ENCODE data around the gene CENPF. TPM values are rescaled to one million over a fixed set of nuclear protein-coding genes. Genes with fewer than 3 reads are reported as not detected.

The CENPF gene
- total and polyA plus RNA-seq, 9 of the 15 experiments (the other 6 are each of a cell fraction or from before 2014, with no cell fraction given): 50.6 to 180 (median 98.3) TPM

- no peak overlapping the region for H3K4me3 ChIP-seq
- no peaks in the 10 kb centered on the region for H4K20me1 ChIP-seq (replicated peaks; ENCODE audit: control insufficient read depth, insufficient read depth, low read length)
- no peaks in the 10 kb centered on the region for H3K79me2 ChIP-seq (ENCODE audit: control insufficient read depth, insufficient read depth, low read length)
- POLR2A ChIA-PET: interaction anchor here (1.1 to 1.2 kb wide), 2 partner anchors 8 to 101 kb away, joined by 4 read pairs; no protein-coding TSS in a partner anchor
- no peak overlapping the region for H2AFZ ChIP-seq (ENCODE audit: low read depth, low read length)
- 1% methylated on average over 3 of the region's 3 CpGs for WGBS (ENCODE audit: insufficient coverage, low coverage, missing lambda C conversion rate)
- H3K4me2 ChIP-seq (ENCODE audit: insufficient read depth, low read length): no peak overlapping the region
- H3K4me1 ChIP-seq (replicated peaks in 1 of 2; ENCODE audit: control insufficient read depth in 2 of 2, insufficient read depth in 2 of 2, low read length in 2 of 2): no peaks in the 10 kb centered on the region
- ATAC-seq: no peak
- peaks cover 0 to 5% of the 10 kb centered on the region in 2 experiments; a peak in 1 of 5 replicates for H3K27me3 ChIP-seq (ENCODE audit: control insufficient read depth in 2 of 2, insufficient read depth in 2 of 2, low read length in 2 of 2)
- in situ Hi-C loops (cut with MboI): no loop called here
- H3K36me3 ChIP-seq (ENCODE audit: control insufficient read depth, insufficient read depth, low read length): no peaks in the 10 kb centered on the region
- TF ChIP-seq, protein P1, sequence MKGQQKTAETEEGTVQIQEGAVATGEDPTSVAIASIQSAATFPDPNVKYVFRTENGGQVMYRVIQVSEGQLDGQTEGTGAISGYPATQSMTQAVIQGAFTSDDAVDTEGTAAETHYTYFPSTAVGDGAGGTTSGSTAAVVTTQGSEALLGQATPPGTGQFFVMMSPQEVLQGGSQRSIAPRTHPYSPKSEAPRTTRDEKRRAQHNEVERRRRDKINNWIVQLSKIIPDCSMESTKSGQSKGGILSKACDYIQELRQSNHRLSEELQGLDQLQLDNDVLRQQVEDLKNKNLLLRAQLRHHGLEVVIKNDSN (CRISPR knock-in tag; IDR thresholded peaks at IDR 0.05): no peak
- TF ChIP-seq POLR2H (tag; IDR thresholded peaks at IDR 0.05; ENCODE audit: low read depth) (no peak), ZC3H8 (IDR thresholded peaks at IDR 0.05) (no peak), ETV1 (tag; conservative IDR thresholded peaks at IDR 0.05; ENCODE audit: low read depth) (no peak), STAT5B (CRISPR knock-in tag; IDR thresholded peaks at IDR 0.05) (no peak)
- TF ChIP-seq, protein P2, sequence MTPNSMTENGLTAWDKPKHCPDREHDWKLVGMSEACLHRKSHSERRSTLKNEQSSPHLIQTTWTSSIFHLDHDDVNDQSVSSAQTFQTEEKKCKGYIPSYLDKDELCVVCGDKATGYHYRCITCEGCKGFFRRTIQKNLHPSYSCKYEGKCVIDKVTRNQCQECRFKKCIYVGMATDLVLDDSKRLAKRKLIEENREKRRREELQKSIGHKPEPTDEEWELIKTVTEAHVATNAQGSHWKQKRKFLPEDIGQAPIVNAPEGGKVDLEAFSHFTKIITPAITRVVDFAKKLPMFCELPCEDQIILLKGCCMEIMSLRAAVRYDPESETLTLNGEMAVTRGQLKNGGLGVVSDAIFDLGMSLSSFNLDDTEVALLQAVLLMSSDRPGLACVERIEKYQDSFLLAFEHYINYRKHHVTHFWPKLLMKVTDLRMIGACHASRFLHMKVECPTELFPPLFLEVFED (CRISPR knock-in tag; conservative IDR thresholded peaks at IDR 0.05): no peak
- BruUV-seq (replicated peaks): no TSS peak
- intact Hi-C loops (cut with micrococcal nuclease): no loop called here
- no peak for FAIRE-seq
- CTCF ChIA-PET (ENCODE audit: low intra/inter-chr PET ratio): no interaction called here
- H3K9me1 ChIP-seq (ENCODE audit: control insufficient read depth, insufficient read depth, low read length): no peaks in the 10 kb centered on the region
- no peak overlapping the region for H3K9ac ChIP-seq (ENCODE audit: insufficient read depth in 1 of 2, low read depth in 2 of 2, low read length in 2 of 2)
- H3K9me3 ChIP-seq (replicated peaks; ENCODE audit: control insufficient read depth, insufficient read depth, low read depth, low read length): no peaks in the 10 kb centered on the region
- no peak for DNase-seq (ENCODE audit: extremely low read depth in 1 of 4, low spot score in 3 of 4)
- H3K27ac ChIP-seq (ENCODE audit: extremely low read depth, low read depth, low read length): no peak overlapping the region
Measured at GRCh38 chr1:214566158-214567104, 36.6 kb upstream of the CENPF start.
